Activated CD4-positive, alpha-beta T cell treated with anti-CD3 and anti-CD28 coated beads for 36 hours (primary cell): ENCODE results near the gene ACOXL. TPM values are rescaled to one million over a fixed set of nuclear protein-coding genes. Genes with fewer than 3 reads are reported as not detected.
"Not testable (repeated sequence)": the region's sequence is repeated elsewhere in the genome, so short reads cannot be mapped to it uniquely, and the experiment has no call there.

Source experiments
- ATAC-seq: fragments of 200-7000 bp; cut with Tn5 transposase; one replicate; pipeline ENCODE4 v1.10.0; 2021; ENCODE audit warnings: mild to moderate bottlenecking, moderate library complexity
- CTCF ChIA-PET: fragments of 350-600 bp; sonication (Branson Sonifier 250); formaldehyde crosslinking; loops from one replicate; lab custom pipeline; 2021; ENCODE audit warnings: antibody characterized with exemption; lab: Charles Lee
- POLR2A ChIA-PET: fragments of 350-600 bp; sonication (Branson Sonifier 250); formaldehyde crosslinking; loops from one replicate; lab custom pipeline; 2021; ENCODE audit warnings: antibody characterized with exemption, inconsistent platforms; lab: Charles Lee
- DNase-seq: peaks from one replicate; pipeline ENCODE4 v3.0.0-alpha.2; 2020
- H3K27ac Mint-ChIP-seq: one replicate; pipeline ENCODE4 v1.8.0; 2021; ENCODE audit warnings: mixed read lengths
- H3K27me3 Mint-ChIP-seq: one replicate; pipeline ENCODE4 v1.8.0; 2021; ENCODE audit warnings: mixed read lengths
- H3K36me3 Mint-ChIP-seq: one replicate; pipeline ENCODE4 v1.8.0; 2021; ENCODE audit warnings: low read depth, mixed read lengths
- H3K4me1 Mint-ChIP-seq: one replicate; pipeline ENCODE4 v1.8.0; 2021; ENCODE audit warnings: mixed read lengths
- H3K4me3 Mint-ChIP-seq: one replicate; pipeline ENCODE4 v1.8.0; 2021; ENCODE audit warnings: mild to moderate bottlenecking, moderate library complexity, mixed read lengths
- H3K9me3 Mint-ChIP-seq: one replicate; pipeline ENCODE4 v1.8.0; 2021; ENCODE audit warnings: low read depth, mixed read lengths
- intact Hi-C, 2 experiments: fragments of 100-400 bp; cut with DNase I in 1 of 2; cut with micrococcal nuclease in 1 of 2; formaldehyde crosslinking; loops; one replicate each; pipeline versions ENCODE4 v1.14.2 to v1.15.1; 2022 to 2024; cut with DNase I, micrococcal nuclease
- total RNA-seq, 2 experiments: library from RNA; stranded (reverse); gene quantifications; one replicate each; pipeline ENCODE4 v1.2.3, GENCODE V29; 2021

The ACOXL gene
- total RNA-seq, 2 experiments from 2014 or later, result 0.23 TPM; not detected in 1

GRCh38 chr2:111034606-111035005 lies 302.2 kb downstream of the ACOXL start:
- Mint-ChIP-seq H3K36me3 (no peaks in the 10 kb centered on the region), H3K27ac (no peak overlapping the region), H3K4me3 (no peak overlapping the region), H3K9me3 (no peaks in the 10 kb centered on the region), H3K4me1 (peaks cover 14% of the 10 kb centered on the region), H3K27me3 (peaks cover 52% of the 10 kb centered on the region)
- DNase-seq (no peak), ATAC-seq (no peak)
- intact Hi-C loops, result no loop called here
- CTCF ChIA-PET, result no interaction called here
- POLR2A ChIA-PET, result no interaction called here

- POLR2A ChIA-PET, result no interaction called here
- Mint-ChIP-seq H3K4me3 (no peak overlapping the region), H3K36me3 (no peaks in the 10 kb centered on the region), H3K9me3 (no peaks in the 10 kb centered on the region), H3K4me1 (peaks cover 14% of the 10 kb centered on the region), H3K27ac (no peak overlapping the region), H3K27me3 (peaks cover 53% of the 10 kb centered on the region)
- CTCF ChIA-PET, result interaction anchor here (0.6 kb wide), 1 partner anchor 329 kb away, joined by 3 read pairs; no protein-coding TSS in a partner anchor
- DNase-seq (no peak), ATAC-seq (no peak)
- intact Hi-C loops, result no loop called here
Observed at GRCh38 chr2:111035830-111036441, 303.6 kb downstream of the ACOXL start.

GRCh38 chr2:111037128-111037527 lies 304.8 kb downstream of the ACOXL start:
- ATAC-seq (no peak), DNase-seq (no peak)
- POLR2A ChIA-PET, result no interaction called here
- H3K4me1 Mint-ChIP-seq, result peaks cover 15% of the 10 kb centered on the region
- H3K9me3 Mint-ChIP-seq, result no peaks in the 10 kb centered on the region
- CTCF ChIA-PET, result interaction anchor here (0.7 kb wide), 1 partner anchor 322 kb away, joined by 3 read pairs; no protein-coding TSS in a partner anchor
- peaks cover 44% of the 10 kb centered on the region for H3K27me3 Mint-ChIP-seq
- intact Hi-C loops, result no loop called here
- H3K27ac Mint-ChIP-seq, result no peak overlapping the region
- H3K4me3 Mint-ChIP-seq, result no peak overlapping the region
- no peaks in the 10 kb centered on the region for H3K36me3 Mint-ChIP-seq

GRCh38 chr2:111039628-111040383 lies 307.4 kb downstream of the ACOXL start:
- H3K27me3 Mint-ChIP-seq, result peaks cover 51% of the 10 kb centered on the region
- intact Hi-C loops, result loop anchor here in 1 of 2 experiments (5.0 kb wide), 1 partner anchor 173 kb away; no protein-coding TSS in a partner anchor
- ChIA-PET POLR2A (no interaction called here), CTCF (interaction anchor here (0.6 to 0.7 kb wide), 2 partner anchors 21 to 222 kb away, joined by 3 read pairs; no protein-coding TSS in a partner anchor)
- no peaks in the 10 kb centered on the region for H3K36me3 Mint-ChIP-seq
- no peak for ATAC-seq
- no peaks in the 10 kb centered on the region for H3K9me3 Mint-ChIP-seq
- no peak for DNase-seq
- H3K4me1 Mint-ChIP-seq, result peaks cover 34% of the 10 kb centered on the region
- no peak overlapping the region for H3K27ac Mint-ChIP-seq
- no peak overlapping the region for H3K4me3 Mint-ChIP-seq

GRCh38 chr2:111041398-111042202 lies 309.2 kb downstream of the ACOXL start:
- intact Hi-C loops, result loop anchor here in 1 of 2 experiments (5.0 kb wide), 1 partner anchor 174 kb away; no protein-coding TSS in a partner anchor
- peaks cover 54% of the 10 kb centered on the region for H3K27me3 Mint-ChIP-seq
- peaks cover 4% of the 10 kb centered on the region for H3K9me3 Mint-ChIP-seq
- H3K4me3 Mint-ChIP-seq, result no peak overlapping the region
- H3K4me1 Mint-ChIP-seq, result peaks cover 33% of the 10 kb centered on the region
- ChIA-PET POLR2A (no interaction called here), CTCF (no interaction called here)
- no peaks in the 10 kb centered on the region for H3K36me3 Mint-ChIP-seq
- DNase-seq, result no peak
- ATAC-seq, result no peak
- H3K27ac Mint-ChIP-seq, result no peak overlapping the region

- peaks cover 54% of the 10 kb centered on the region for H3K27me3 Mint-ChIP-seq
Observed at GRCh38 chr2:111042261-111042660, 309.9 kb downstream of the ACOXL start.

GRCh38 chr2:111042772-111043771 lies 310.7 kb downstream of the ACOXL start:
- Mint-ChIP-seq H3K27me3 (peaks cover 53% of the 10 kb centered on the region), H3K4me1 (peaks cover 26% of the 10 kb centered on the region), H3K27ac (no peak overlapping the region), H3K36me3 (no peaks in the 10 kb centered on the region), H3K4me3 (peak overlapping the region; percentile 5), H3K9me3 (peaks cover 4% of the 10 kb centered on the region)
- CTCF ChIA-PET, result interaction anchor here (0.7 to 1.7 kb wide), 5 partner anchors 9 to 494 kb away, joined by 3 to 5 read pairs (median 3); no protein-coding TSS in a partner anchor
- ATAC-seq (peak; percentile 91), DNase-seq (peak; percentile 57)
- POLR2A ChIA-PET, result interaction anchor here (0.7 kb wide), 1 partner anchor 71 kb away, joined by 3 read pairs; no protein-coding TSS in a partner anchor
- intact Hi-C loops, result loop anchor here in 1 of 2 experiments (1.0 to 5.0 kb wide), 2 partner anchors 12 to 176 kb away; no protein-coding TSS in a partner anchor

More at GRCh38 chr2:111042261-111042660, 309.9 kb downstream of the ACOXL start:
- H3K36me3 Mint-ChIP-seq, result no peaks in the 10 kb centered on the region
- no peak for ATAC-seq
- no peak overlapping the region for H3K4me3 Mint-ChIP-seq
- no peak for DNase-seq
- peaks cover 27% of the 10 kb centered on the region for H3K4me1 Mint-ChIP-seq
- intact Hi-C loops, result loop anchor here in 1 of 2 experiments (5.0 kb wide), 1 partner anchor 175 kb away; no protein-coding TSS in a partner anchor
- ChIA-PET POLR2A (no interaction called here), CTCF (interaction anchor here (0.9 to 1.7 kb wide), 3 partner anchors 10 to 230 kb away, joined by 3 to 5 read pairs (median 3); no protein-coding TSS in a partner anchor)
- peaks cover 4% of the 10 kb centered on the region for H3K9me3 Mint-ChIP-seq
- no peak overlapping the region for H3K27ac Mint-ChIP-seq

GRCh38 chr2:111044066-111044465 lies 311.7 kb downstream of the ACOXL start:
- peaks cover 56% of the 10 kb centered on the region for H3K27me3 Mint-ChIP-seq
- H3K4me1 Mint-ChIP-seq, result peaks cover 26% of the 10 kb centered on the region
- no peak overlapping the region for H3K4me3 Mint-ChIP-seq
- ChIA-PET CTCF (interaction anchor here (1.7 kb wide), 2 partner anchors 23 to 232 kb away, joined by 3 to 5 read pairs; no protein-coding TSS in a partner anchor), POLR2A (interaction anchor here (0.7 kb wide), 1 partner anchor 70 kb away, joined by 3 read pairs; no protein-coding TSS in a partner anchor)
- ATAC-seq (no peak), DNase-seq (no peak)
- intact Hi-C loops, result loop anchor here in 1 of 2 experiments (5.0 kb wide), 1 partner anchor 177 kb away; no protein-coding TSS in a partner anchor
- H3K9me3 Mint-ChIP-seq, result peaks cover 4% of the 10 kb centered on the region
- no peaks in the 10 kb centered on the region for H3K36me3 Mint-ChIP-seq
- H3K27ac Mint-ChIP-seq, result no peak overlapping the region

GRCh38 chr2:111045236-111045635 lies 312.9 kb downstream of the ACOXL start:
- H3K9me3 Mint-ChIP-seq, ATAC-seq, H3K4me3 Mint-ChIP-seq, H3K27ac Mint-ChIP-seq, intact Hi-C loops, H3K36me3 Mint-ChIP-seq, CTCF ChIA-PET, POLR2A ChIA-PET: not testable (repeated sequence)
- peak; percentile 22 for DNase-seq
- Mint-ChIP-seq H3K4me1 (peaks cover 37% of the 10 kb centered on the region), H3K27me3 (peaks cover 55% of the 10 kb centered on the region)
